Measurements from ENCODE around the gene MBP. TPM values are rescaled to one million over a fixed set of nuclear protein-coding genes. Genes with fewer than 3 reads are reported as not detected.

The MBP gene
- polyA plus RNA-seq, 1 donor from 2014 or later, result 3.3 TPM

DNA sequence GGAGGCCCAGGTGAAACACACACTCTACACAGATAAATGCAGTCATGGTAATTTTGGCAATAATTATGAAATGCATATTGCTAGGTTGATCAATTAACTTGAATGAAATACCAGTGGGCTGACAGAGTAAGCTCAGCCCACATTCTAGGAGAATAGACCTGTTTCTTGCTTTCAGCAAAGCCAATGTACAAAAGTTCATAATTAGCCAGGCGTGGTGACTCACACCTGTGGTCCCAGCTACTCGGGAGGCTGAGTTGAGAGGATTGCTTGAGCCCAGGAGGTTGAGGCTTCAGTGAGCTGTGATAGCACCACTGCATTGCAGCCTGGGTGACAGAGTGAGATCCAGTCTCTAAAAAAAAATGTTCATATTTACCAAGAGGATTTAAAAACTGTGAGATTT is 15.7 kb upstream of the MBP start:
- H4K20me1 ChIP-seq (ENCODE audit: insufficient read depth), result no peaks in the 10 kb centered on the region
- no peaks in the 10 kb centered on the region for H3F3A ChIP-seq (ENCODE audit: insufficient read depth, low read length, poor library complexity, severe bottlenecking)
- H3K9me2 ChIP-seq (ENCODE audit: insufficient read depth, low read length), result no peaks in the 10 kb centered on the region
- peaks cover 6% of the 10 kb centered on the region for H3K9me3 ChIP-seq (ENCODE audit: low read length)
- no peak for TF ChIP-seq SMC3 (conservative IDR thresholded peaks at IDR 0.05; ENCODE audit: poor library complexity)
- no peak for TF ChIP-seq EP300 (conservative IDR thresholded peaks at IDR 0.05; ENCODE audit: poor library complexity, severe bottlenecking)
- no peak for TF ChIP-seq MXI1 (conservative IDR thresholded peaks at IDR 0.05; ENCODE audit: poor library complexity, severe bottlenecking)
- TF ChIP-seq, protein P1, sequence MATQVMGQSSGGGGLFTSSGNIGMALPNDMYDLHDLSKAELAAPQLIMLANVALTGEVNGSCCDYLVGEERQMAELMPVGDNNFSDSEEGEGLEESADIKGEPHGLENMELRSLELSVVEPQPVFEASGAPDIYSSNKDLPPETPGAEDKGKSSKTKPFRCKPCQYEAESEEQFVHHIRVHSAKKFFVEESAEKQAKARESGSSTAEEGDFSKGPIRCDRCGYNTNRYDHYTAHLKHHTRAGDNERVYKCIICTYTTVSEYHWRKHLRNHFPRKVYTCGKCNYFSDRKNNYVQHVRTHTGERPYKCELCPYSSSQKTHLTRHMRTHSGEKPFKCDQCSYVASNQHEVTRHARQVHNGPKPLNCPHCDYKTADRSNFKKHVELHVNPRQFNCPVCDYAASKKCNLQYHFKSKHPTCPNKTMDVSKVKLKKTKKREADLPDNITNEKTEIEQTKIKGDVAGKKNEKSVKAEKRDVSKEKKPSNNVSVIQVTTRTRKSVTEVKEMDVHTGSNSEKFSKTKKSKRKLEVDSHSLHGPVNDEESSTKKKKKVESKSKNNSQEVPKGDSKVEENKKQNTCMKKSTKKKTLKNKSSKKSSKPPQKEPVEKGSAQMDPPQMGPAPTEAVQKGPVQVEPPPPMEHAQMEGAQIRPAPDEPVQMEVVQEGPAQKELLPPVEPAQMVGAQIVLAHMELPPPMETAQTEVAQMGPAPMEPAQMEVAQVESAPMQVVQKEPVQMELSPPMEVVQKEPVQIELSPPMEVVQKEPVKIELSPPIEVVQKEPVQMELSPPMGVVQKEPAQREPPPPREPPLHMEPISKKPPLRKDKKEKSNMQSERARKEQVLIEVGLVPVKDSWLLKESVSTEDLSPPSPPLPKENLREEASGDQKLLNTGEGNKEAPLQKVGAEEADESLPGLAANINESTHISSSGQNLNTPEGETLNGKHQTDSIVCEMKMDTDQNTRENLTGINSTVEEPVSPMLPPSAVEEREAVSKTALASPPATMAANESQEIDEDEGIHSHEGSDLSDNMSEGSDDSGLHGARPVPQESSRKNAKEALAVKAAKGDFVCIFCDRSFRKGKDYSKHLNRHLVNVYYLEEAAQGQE (IDR thresholded peaks at IDR 0.05; ENCODE audit: borderline replicate concordance), result no peak
- TF ChIP-seq TAF1 (IDR thresholded peaks at IDR 0.05; ENCODE audit: low read depth), result no peak
- TF ChIP-seq EZH2 (IDR thresholded peaks at IDR 0.05; ENCODE audit: borderline replicate concordance, insufficient read depth, low read length, poor library complexity, severe bottlenecking), result no peak
- TF ChIP-seq, protein P2, sequence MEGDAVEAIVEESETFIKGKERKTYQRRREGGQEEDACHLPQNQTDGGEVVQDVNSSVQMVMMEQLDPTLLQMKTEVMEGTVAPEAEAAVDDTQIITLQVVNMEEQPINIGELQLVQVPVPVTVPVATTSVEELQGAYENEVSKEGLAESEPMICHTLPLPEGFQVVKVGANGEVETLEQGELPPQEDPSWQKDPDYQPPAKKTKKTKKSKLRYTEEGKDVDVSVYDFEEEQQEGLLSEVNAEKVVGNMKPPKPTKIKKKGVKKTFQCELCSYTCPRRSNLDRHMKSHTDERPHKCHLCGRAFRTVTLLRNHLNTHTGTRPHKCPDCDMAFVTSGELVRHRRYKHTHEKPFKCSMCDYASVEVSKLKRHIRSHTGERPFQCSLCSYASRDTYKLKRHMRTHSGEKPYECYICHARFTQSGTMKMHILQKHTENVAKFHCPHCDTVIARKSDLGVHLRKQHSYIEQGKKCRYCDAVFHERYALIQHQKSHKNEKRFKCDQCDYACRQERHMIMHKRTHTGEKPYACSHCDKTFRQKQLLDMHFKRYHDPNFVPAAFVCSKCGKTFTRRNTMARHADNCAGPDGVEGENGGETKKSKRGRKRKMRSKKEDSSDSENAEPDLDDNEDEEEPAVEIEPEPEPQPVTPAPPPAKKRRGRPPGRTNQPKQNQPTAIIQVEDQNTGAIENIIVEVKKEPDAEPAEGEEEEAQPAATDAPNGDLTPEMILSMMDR (IDR thresholded peaks at IDR 0.05; ENCODE audit: poor library complexity, severe bottlenecking), result no peak
- no peak for TF ChIP-seq RAD21 (conservative IDR thresholded peaks at IDR 0.05)
- no peak for TF ChIP-seq POLR2AphosphoS5 (IDR thresholded peaks at IDR 0.05)
- no peaks in the 10 kb centered on the region for H3K79me2 ChIP-seq (replicated peaks; ENCODE audit: insufficient read depth, low read length)
- H3K27ac ChIP-seq (ENCODE audit: low read length), result no peak overlapping the region
- H2AFZ ChIP-seq (ENCODE audit: low read depth, low read length), result no peak overlapping the region
- no peaks in the 10 kb centered on the region for H3K36me3 ChIP-seq (ENCODE audit: insufficient read depth, low read length)
- H3K9ac ChIP-seq (ENCODE audit: low read length), result no peak overlapping the region
- H3K27me3 ChIP-seq (ENCODE audit: insufficient read depth, low read depth, low read length), result no peaks in the 10 kb centered on the region
- H3K4me3 ChIP-seq (ENCODE audit: low read length), result no peak overlapping the region
- H3K4me2 ChIP-seq (ENCODE audit: low read length), result no peak overlapping the region

DNA sequence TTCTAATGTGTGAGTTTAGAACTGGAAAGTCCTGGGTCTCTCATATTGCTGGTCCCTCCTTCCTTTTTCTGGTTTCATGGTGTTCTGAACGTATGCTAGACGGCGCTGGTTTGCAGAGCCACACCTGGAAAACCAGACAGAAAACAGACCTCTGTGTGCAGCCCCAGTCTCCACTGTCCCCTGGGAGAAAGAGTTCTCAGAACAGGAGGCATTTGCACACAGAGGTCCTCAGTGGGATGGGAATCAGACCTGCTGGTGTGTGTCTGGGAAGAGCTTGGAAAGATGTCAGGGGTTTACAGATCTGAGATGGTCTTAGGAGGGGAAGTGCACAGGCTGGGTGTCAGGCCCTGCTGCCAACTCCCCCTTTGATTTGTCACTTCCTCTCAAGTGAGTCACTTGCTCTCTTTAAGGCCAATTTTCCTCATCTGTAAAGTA is 14.9 kb upstream of the MBP start:
- Histone ChIP-seq H3K36me3 (ENCODE audit: insufficient read depth, low read length) (no peaks in the 10 kb centered on the region), H3K9ac (ENCODE audit: low read length) (no peak overlapping the region), H3K4me2 (ENCODE audit: low read length) (no peak overlapping the region), H3K4me3 (ENCODE audit: low read length) (no peak overlapping the region), H3K27ac (ENCODE audit: low read length) (no peak overlapping the region), H3K79me2 (replicated peaks; ENCODE audit: insufficient read depth, low read length) (no peaks in the 10 kb centered on the region), H3K9me3 (ENCODE audit: low read length) (peaks cover 6% of the 10 kb centered on the region), H3K27me3 (ENCODE audit: insufficient read depth, low read depth, low read length) (no peaks in the 10 kb centered on the region), H3F3A (ENCODE audit: insufficient read depth, low read length, poor library complexity, severe bottlenecking) (no peaks in the 10 kb centered on the region), H3K9me2 (ENCODE audit: insufficient read depth, low read length) (no peaks in the 10 kb centered on the region), H2AFZ (ENCODE audit: low read depth, low read length) (no peak overlapping the region), H4K20me1 (ENCODE audit: insufficient read depth) (no peaks in the 10 kb centered on the region)
- TF ChIP-seq EP300 (conservative IDR thresholded peaks at IDR 0.05; ENCODE audit: poor library complexity, severe bottlenecking) (no peak), MXI1 (conservative IDR thresholded peaks at IDR 0.05; ENCODE audit: poor library complexity, severe bottlenecking) (no peak), POLR2AphosphoS5 (IDR thresholded peaks at IDR 0.05) (no peak), EZH2 (IDR thresholded peaks at IDR 0.05; ENCODE audit: borderline replicate concordance, insufficient read depth, low read length, poor library complexity, severe bottlenecking) (no peak), TAF1 (IDR thresholded peaks at IDR 0.05; ENCODE audit: low read depth) (no peak), RAD21 (conservative IDR thresholded peaks at IDR 0.05) (no peak), SMC3 (conservative IDR thresholded peaks at IDR 0.05; ENCODE audit: poor library complexity) (no peak)
- TF ChIP-seq, protein P2 (IDR thresholded peaks at IDR 0.05; ENCODE audit: poor library complexity, severe bottlenecking), result no peak
- TF ChIP-seq, protein P1 (IDR thresholded peaks at IDR 0.05; ENCODE audit: borderline replicate concordance), result no peak

Measured in neural cell (in vitro differentiated cells).